Measurements from ENCODE around the gene FAM131C.
A peak's percentile ranks its signal among the peaks of the same experiment; 100 is the strongest.

FAM131C gene

DNA sequence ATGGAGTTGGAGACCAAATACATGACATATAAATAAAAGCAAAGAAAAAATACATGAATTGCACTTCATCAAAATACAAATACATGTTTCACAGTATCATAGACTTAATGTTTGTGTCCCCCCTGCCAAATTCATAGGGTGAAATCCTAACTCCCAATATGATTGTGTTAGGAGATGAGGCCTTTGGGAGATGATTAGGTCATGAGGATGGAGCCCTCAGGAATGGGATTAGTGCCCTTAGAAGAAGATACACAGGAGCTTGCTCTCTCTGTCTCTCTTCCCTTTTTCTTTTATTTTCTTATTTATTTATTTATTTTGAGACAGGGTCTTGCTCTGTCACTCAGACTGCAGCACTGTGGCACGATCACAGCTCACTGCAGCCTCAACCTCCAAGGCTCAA lies 26.0 kb upstream of the FAM131C start:
- no peak for DNase-seq

DNA sequence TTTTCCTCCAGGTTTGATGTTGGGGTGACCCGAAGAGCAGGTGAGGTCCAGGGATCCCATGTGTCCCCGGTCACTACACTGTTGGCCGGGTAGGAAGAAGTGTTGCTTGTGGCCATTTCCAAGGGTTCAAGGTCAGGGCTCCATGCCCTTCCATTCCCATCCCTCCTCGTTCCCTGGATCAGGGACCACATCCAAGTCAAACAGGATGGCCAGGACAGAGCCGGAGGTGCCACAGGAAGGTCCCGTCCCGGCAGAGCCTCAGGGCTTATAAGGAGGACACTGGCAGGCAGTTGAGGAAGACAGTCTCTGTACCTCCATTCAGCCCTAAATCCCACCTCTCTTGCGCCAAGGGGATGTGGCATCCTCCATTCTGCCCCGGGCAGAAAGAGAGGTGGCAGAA lies 22.0 kb upstream of the FAM131C start:
- no peak for DNase-seq

DNA sequence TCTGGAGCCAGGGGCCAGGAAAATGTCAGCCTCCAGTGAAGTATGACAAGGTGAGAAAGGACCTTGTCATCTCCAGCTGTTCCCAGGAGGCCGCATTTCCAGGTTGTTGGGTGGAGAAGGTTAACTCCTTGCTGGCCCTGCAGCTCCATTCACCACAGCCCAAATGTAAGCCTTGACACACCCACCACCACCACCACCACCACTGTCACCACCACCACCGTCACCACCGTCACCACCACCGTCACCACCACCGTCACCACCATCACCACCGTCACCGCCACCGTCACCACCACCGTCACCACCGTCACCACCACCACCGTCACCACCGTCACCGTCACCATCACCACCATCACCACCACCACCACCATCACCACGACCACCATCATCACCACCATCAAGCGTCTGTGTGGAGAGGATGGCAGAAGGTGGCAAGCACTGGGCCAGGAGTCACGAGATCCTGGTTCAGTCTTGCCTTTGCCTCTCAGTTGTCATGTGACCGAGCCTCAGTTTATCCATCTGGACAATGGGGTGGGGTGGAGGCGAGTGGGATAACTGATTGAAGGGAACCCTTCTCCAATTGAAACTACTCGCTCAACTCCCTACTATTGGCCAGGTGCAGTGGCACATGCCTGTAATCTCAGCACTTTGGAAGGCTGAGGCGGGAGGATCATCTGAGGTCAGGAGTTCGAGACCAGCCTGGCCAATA lies 21.2 kb upstream of the FAM131C start:
- DNase-seq = no peak

DNA sequence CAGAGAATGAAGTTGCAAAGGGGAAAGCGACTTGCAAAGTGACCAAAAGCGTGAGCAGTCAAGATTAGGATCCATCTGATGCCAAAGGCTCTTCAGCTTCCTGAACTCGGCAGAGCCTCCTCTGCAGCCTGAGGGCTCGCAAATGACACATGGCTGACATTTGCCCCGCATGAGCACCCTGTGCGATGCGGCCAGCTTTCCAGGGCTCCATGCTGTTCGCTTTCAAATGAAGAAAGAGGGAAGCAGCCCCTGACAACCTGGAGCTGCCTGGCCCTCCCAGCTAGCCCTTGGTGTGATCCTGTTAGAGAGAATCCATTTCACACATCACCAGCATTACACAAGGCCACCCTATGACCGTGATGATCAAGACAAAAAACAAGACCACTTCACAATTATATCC lies 20.2 kb upstream of the FAM131C start:
- DNase-seq = no peak

- no peak for DNase-seq
Observed at GRCh38 chr1:16092923-16093511, 19.6 kb upstream of the FAM131C start.

DNA sequence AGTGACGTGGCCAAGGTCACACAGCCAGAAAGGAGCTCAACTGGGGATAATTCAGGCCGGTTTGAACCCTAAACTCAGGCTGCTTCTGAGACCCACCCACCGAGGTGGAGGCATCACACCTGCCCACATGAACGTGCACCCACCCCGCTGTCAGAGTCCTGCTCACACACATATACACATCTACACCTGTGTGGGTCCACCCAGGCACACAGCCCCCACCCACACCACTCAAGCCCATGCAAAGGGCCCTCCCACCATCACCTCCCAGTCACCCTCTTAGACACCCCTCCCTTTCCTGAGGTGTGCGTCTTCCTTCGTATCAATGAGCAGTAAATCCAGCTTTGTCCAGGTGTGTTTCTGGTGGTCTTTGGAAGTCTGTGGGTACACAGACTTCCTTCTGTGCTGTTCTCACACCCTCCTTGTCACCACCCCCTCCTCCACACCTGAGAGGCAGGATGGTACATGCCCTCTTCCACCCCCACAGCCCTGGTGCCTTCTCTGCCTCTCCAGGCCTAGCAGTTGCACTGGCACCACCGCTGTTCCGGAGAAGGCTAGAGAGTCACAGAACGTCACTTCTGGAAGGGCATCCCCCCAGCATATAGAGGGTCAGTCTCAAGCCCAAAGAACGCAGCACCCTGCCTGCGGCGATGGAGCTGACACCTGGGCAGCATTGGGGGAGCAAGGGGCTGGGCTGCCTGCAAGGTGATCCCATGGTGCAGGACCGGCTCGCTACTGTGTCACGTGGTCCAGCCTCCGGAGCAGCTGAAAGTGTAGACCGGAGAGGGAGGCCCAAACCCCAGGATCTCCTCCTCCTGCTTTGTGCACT lies 18.9 kb upstream of the FAM131C start:
- DNase-seq = no peak

DNA sequence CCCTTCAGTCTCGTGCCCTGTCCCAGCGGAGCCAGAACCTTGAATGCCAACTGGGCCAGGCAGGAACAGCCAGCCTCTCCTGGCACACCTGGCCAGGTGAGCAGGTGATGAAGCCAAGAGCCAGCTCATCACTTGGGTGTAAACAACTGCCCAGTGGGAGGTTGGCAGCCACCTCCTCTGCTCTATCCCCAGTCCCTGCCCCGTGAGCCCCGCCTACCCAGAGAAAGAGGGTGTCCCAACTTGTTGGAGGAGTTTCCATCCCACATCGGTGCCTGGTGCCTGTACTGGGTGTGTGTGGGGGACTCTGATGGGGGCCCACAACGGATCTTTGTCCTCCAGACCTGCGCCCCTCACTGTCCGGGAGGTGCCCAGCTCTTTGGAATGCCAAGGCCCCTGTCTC lies 17.8 kb upstream of the FAM131C start:
- no peak for DNase-seq

GRCh38 chr1:16090076-16090826 lies 16.8 kb upstream of the FAM131C start:
- no peak for DNase-seq

GRCh38 chr1:16088996-16089395 lies 15.5 kb upstream of the FAM131C start:
- DNase-seq = no peak

DNA sequence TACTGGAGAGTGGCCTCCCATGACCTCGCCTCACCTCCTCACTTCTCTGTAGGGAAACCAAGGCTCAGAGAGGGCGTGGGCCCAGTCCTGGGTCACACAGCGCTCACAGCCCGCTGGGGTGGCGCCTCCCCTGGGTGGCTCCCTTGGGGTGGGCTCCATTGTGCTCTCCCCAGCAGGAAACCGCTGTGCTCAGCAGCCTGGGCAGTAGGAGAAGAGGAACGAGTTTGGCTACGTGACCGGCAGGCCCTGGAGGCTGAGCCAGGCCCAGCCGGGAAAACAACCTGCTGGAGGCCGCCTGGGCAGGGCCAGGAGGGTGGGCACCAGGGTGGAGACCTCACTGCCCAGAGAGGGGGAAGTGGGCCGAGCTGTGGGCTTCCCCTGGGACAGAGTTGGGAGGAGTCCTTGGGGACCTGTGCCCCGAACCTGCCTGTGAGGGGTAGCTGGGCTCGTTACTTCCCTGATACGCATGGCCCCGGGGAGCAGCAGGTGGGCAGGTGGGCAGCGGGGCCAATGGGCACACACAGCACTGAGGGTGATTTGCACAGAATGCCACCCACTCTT lies 15.0 kb upstream of the FAM131C start:
- DNase-seq = no peak

GRCh38 chr1:16087733-16088132 lies 14.3 kb upstream of the FAM131C start:
- DNase-seq = no peak

DNA sequence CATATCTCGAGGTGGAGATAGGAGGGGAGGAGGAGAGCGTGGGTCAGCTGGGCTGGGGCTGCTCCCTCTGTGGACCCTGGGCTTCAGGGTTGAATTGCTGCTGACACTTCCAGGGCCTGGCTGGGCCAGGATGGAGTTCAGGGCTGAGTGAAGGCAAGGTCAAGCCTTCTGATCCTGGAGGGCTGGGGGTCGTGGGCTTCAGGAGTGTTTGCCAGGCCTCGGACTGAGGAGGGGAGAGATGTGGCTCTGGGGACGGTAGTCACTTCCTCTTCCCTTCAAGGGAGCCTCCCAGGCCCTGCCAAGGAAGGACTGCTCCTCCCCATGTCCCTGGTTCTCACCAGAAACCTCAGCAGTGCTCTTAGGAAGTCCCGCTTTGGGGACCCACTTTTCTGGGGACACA lies 12.1 kb upstream of the FAM131C start:
- no peak for DNase-seq

DNA sequence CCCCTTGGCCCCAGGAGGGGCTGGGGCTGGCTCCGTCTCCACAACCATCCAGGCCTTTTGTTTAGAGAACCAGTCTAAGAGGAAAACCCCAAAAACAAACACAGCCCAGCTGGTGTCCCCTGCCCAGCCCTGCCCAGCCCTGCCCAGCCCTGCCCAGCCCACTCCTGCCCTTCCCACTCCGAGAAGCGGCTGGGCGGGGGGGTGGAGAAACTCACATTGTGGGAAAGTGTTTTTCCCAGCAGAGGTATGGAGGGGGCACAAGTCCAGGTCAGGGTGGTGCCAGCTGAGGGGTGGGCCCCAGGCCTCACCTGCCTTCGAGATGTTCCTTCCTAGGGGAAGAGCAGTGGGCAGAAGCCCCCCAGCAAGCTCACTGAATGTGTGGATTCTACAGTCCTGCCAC lies 10.0 kb upstream of the FAM131C start:
- no peak for DNase-seq

- peak; percentile 81 to 82 for DNase-seq
Observed at GRCh38 chr1:16082283-16083038, 9.0 kb upstream of the FAM131C start.

GRCh38 chr1:16081636-16082035 lies 8.2 kb upstream of the FAM131C start:
- no peak for DNase-seq

DNA sequence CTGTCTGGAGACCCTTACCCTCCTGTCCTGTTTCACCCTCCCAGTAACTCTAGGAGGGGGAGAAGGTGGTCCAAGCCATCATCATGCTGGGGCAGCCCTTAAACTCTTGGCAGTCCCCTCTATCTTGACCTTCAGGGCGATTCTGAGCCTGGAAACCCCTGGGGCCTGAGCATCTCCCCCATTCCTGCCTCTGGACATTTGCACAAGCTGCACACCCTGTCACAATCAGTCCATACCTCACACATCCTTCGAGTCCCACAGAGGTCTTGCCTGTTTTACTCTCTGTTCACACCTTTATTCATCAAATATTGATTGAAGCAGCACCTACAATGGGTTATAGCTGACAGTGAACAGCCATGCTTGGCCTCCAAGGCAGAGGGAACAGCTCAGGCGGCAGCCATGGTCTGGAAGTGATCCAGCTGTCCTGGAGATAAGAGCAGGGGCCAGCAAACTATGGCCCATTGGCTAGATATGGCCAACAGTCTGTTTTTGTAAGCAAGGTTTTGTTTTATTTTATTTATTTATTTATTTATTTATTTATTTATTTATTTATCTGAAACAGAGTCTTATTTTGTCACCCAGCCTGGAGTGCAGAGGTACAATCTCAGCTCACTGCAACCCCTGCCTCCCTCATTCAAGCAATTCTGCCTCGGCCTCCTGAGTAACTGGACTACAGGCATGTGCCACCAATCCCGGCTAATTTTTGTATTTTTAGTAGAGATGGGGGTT lies 7.1 kb upstream of the FAM131C start:
- DNase-seq = no peak

DNA sequence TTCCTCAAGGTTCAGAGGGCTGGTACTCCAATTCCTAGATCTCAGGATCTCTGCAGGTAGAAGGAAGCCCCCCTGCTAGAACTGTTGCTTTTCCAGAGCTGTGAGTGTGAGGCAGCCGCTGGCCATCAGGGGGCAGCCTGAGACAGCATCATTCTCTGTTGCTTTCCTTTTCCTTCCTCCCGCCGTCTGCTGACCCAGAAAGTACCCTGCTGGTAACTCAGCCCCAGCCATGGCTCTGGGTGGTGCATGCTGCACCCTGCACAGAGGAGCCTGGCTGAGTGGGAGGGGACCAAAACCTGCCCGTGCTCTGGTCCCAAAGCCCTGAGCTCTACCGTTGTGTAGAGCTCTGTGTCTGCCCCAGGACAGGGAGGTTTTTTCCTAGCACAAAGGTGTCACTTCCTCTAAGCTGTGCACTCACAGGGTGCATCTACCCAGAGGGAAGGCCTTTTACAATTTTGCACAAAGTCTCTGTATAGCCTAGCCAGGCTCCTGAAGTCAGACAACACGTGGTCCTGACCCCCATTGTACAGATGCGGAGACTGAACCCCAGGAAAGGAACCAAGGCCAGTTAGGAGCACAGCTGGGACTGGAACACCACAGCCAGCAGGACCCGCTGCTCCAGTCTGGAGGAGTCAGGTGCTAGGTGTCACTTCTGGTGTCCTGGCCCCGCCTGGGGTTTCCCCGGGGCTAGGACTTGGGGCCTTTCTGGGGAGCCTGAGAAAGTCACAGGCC lies 5.6 kb upstream of the FAM131C start:
- DNase-seq = peak; percentile 83 to 87

DNA sequence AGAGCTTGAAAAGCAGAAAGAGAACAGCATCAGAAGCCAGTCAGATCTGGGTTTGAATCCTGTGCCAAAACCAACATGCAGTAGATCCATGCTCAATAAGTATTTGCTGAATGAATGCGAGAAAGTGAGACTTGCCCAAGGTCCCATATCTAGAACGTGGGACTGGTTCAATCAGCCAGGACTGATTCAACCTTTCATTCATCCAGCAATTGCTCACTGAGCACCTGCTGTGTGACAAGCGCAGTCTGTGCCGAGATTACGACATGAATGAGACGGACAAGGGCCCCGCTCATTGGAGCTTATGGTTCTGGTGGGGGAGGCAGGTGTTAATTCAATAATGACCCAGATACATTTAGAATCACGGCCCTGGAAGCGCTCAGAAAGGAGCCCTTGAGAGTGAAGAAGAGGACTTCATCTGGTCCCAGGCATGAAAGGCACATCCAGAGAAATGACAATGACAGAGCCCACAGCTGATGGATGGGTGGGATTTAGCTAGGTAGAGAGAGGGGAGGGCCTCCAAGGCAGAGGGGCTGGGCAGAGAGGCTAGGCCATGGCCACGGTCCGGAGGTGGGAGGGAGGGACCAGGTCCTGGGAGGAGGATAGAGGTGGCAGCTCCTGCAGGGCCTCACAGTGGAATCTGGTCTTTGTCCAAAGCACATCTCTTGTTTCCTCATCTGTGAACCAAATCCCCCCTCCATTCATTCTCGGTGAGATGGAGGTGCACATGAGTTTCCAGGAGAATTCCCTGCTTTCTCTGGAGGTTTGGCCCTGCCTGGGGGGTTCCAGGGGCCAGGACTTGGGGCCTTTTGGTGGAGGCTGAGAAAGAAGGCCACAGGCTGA lies 4.2 kb upstream of the FAM131C start:
- no peak for DNase-seq

DNA sequence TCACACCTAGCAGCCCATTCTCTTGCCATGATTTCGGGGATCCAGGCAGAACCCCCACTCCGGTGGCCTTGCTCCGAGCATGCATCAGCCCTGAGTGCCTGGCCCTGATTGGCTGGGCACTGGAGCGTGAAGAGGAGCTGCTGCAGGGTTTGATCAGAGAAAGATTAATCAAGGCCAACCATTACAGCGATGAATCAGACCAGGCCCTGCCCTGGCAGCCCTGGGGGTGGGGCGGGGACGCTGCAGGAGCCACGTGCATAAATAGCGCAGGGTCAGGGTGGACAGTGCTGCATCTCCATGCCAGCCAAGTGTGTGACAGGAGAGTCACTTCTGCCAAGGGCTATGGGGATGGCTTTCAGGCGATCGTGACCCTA lies 3.4 kb upstream of the FAM131C start:
- DNase-seq = no peak
